ENCODE measurements around the gene SEH1L.

DNA sequence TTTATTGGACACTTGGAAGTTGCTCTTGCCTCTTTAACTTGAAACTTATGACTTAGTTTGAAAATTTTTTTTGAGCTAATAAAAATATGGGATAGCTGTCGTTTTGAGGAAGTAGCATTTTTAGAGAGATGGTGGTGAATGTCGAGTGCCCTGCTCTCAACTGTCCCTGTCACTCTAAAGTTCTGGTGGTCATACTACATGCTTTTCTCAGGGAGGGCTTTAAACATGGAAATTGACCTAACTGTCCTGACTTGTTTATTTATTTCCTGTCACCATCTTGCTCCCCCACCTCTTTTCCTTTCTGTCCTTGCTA, 59.4 kb downstream of the SEH1L start:
- TF ChIP-seq, protein P1, sequence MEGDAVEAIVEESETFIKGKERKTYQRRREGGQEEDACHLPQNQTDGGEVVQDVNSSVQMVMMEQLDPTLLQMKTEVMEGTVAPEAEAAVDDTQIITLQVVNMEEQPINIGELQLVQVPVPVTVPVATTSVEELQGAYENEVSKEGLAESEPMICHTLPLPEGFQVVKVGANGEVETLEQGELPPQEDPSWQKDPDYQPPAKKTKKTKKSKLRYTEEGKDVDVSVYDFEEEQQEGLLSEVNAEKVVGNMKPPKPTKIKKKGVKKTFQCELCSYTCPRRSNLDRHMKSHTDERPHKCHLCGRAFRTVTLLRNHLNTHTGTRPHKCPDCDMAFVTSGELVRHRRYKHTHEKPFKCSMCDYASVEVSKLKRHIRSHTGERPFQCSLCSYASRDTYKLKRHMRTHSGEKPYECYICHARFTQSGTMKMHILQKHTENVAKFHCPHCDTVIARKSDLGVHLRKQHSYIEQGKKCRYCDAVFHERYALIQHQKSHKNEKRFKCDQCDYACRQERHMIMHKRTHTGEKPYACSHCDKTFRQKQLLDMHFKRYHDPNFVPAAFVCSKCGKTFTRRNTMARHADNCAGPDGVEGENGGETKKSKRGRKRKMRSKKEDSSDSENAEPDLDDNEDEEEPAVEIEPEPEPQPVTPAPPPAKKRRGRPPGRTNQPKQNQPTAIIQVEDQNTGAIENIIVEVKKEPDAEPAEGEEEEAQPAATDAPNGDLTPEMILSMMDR (conservative IDR thresholded peaks at IDR 0.05), result no peak
- TF ChIP-seq EZH2 (IDR thresholded peaks at IDR 0.05; ENCODE audit: low read depth), result no peak

Measured in PC-9 (cell line).